Fibroblast of lung (primary cell): Measurements from ENCODE around the gene FETUB. TPM values are rescaled to one million over a fixed set of nuclear protein-coding genes. Genes with fewer than 3 reads are reported as not detected.

Experiments used
- DNase-seq, 2 donors: peaks; one replicate each; pipeline versions ENCODE4 v3.0.0 to v3.0.0-alpha.2; 2010; ENCODE audit warnings: low read depth in 2 of 2
- H2AFZ ChIP-seq: 2 replicates; pipeline ENCODE4 v1.5.1; 2012; ENCODE audit warnings: low read length, control low read depth, inconsistent platforms
- H3K27ac ChIP-seq: 2 replicates; pipeline ENCODE4 v1.5.1; 2011; ENCODE audit warnings: low read length, control low read depth; ENCODE audit not compliant: insufficient read depth
- H3K27me3 ChIP-seq: 2 replicates; pipeline ENCODE4 v1.5.1; 2011; ENCODE audit warnings: mild to moderate bottlenecking, low read length; ENCODE audit not compliant: control insufficient read depth, insufficient read depth
- H3K36me3 ChIP-seq: 2 replicates; pipeline ENCODE4 v1.5.1; 2011; ENCODE audit warnings: low read length; ENCODE audit not compliant: control insufficient read depth, insufficient read depth
- H3K4me1 ChIP-seq: 2 replicates; pipeline ENCODE4 v1.5.1; 2011; ENCODE audit warnings: low read length; ENCODE audit not compliant: control insufficient read depth, insufficient read depth; ENCODE audit errors: extremely low read depth
- H3K4me2 ChIP-seq: 2 replicates; pipeline ENCODE4 v1.5.1; 2011; ENCODE audit warnings: low read length, control low read depth; ENCODE audit not compliant: insufficient read depth; ENCODE audit errors: extremely low read depth
- H3K4me3 ChIP-seq, 4 experiments: fragments of 200-600 bp in 1 of 4; sonication (generic) in 1 of 4; replicated peaks in 1 of 4; 2 replicates each; pipeline ENCODE4 v1.5.1; 2011 to 2016; ENCODE audit warnings: low read length in 4 of 4, low read depth in 3 of 4, mild to moderate bottlenecking in 3 of 4, control low read depth in 2 of 4, inconsistent platforms in 1 of 4, mixed read lengths in 1 of 4; ENCODE audit not compliant: insufficient read depth in 1 of 4; ENCODE audit errors: control extremely low read depth in 1 of 4
- H3K79me2 ChIP-seq: 2 replicates; pipeline ENCODE4 v1.5.1; 2012; ENCODE audit warnings: mild to moderate bottlenecking, low read length, inconsistent platforms; ENCODE audit not compliant: control insufficient read depth, insufficient read depth
- H3K9ac ChIP-seq: 2 replicates; pipeline ENCODE4 v1.5.1; 2011; ENCODE audit warnings: mild to moderate bottlenecking, low read length, control low read depth; ENCODE audit not compliant: insufficient read depth
- H3K9me3 ChIP-seq: 2 replicates; pipeline ENCODE4 v1.5.1; 2012; ENCODE audit warnings: low read depth, low read length; ENCODE audit not compliant: control insufficient read depth, insufficient read depth
- H4K20me1 ChIP-seq: 2 replicates; pipeline ENCODE4 v1.5.1; 2011; ENCODE audit warnings: low read length; ENCODE audit not compliant: control insufficient read depth, insufficient read depth; ENCODE audit errors: extremely low read depth
- EZH2 ChIP-seq: IDR thresholded peaks from 2 replicates; pipeline ENCODE4 v1.5.1; 2012; ENCODE audit warnings: low read length, control low read depth, mild to moderate bottlenecking; ENCODE audit errors: missing control alignments
- polyA plus RNA-seq, 2 donors: library from polyadenylated mRNA; depleted of rRNA in 1 of 2; stranded (reverse) in 1 of 2; unstranded in 1 of 2; fragments of >200 nt; gene quantifications; 2 replicates each; pipeline ENCODE4 v1.2.1, GENCODE V29; 2011 to 2012; ENCODE audit warnings: missing spikeins in 1 of 2
- total RNA-seq: library from RNA; depleted of rRNA; stranded (reverse); fragments of >200 nt; gene quantifications from 2 replicates; pipeline ENCODE4 v1.2.1, GENCODE V29; 2014
- TF ChIP-seq, protein P1 (sequence below), 2 donors: IDR thresholded peaks in 1 of 2; conservative IDR thresholded peaks in 1 of 2; 1 replicate in 1 of 2; 2 replicates in 1 of 2; pipeline ENCODE4 v1.5.1; 2011 to 2012; ENCODE audit warnings: low read length in 2 of 2, control low read depth in 1 of 2, inconsistent platforms in 1 of 2, low read depth in 1 of 2, mild to moderate bottlenecking in 1 of 2

The FETUB gene
- total and polyA plus RNA-seq, 2 donors (not counting 1 experiment from before 2014, with no cell fraction given): not detected

DNA sequence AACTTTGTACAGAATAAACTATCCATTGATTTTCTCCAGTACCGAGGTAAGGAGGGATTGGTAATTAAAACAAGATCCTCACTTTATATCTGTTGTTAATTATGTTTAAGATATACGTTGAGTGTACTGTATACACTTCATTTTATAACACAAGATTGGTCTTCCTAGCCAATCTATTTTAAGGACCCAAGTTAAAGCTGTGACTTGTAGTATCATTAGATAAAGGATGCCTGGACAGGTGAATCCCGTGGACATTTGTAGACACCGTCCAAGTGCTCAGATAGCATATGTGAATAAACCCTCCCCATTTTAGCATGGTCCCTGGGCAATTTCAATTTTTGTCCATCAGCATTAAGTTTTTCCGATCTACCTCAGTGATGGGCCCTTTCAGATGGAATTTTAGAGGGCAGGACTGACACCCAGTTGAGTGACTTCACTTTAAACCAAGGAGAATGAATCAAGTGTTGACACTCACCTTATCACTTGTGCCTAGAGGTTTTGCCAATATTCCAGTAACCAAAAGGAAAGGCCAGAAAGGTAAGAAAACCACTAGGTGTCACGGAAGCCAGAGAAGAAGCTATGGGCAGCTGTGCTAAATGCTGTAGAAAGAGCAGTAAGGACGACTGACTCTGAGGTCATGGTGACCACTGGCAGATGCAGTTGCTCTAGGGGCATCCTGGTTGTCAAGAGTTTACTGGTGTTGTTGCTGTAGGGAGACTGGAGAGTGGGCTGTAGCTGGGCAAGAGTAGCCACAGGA, 18.1 kb upstream of the FETUB start:
- TF ChIP-seq EZH2: no peak
- TF ChIP-seq, protein P1, sequence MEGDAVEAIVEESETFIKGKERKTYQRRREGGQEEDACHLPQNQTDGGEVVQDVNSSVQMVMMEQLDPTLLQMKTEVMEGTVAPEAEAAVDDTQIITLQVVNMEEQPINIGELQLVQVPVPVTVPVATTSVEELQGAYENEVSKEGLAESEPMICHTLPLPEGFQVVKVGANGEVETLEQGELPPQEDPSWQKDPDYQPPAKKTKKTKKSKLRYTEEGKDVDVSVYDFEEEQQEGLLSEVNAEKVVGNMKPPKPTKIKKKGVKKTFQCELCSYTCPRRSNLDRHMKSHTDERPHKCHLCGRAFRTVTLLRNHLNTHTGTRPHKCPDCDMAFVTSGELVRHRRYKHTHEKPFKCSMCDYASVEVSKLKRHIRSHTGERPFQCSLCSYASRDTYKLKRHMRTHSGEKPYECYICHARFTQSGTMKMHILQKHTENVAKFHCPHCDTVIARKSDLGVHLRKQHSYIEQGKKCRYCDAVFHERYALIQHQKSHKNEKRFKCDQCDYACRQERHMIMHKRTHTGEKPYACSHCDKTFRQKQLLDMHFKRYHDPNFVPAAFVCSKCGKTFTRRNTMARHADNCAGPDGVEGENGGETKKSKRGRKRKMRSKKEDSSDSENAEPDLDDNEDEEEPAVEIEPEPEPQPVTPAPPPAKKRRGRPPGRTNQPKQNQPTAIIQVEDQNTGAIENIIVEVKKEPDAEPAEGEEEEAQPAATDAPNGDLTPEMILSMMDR (conservative IDR thresholded peaks at IDR 0.05 in 1 of 2, IDR thresholded peaks at IDR 0.05 in 1 of 2; ENCODE audit: low read depth in 1 of 2, low read length in 2 of 2): no peak
- Histone ChIP-seq H3K4me2 (no peak overlapping the region), H2AFZ (no peak overlapping the region), H3K4me1 (no peaks in the 10 kb centered on the region), H3K4me3 (no peak overlapping the region), H3K36me3 (no peaks in the 10 kb centered on the region), H3K9ac (no peak overlapping the region), H4K20me1 (no peaks in the 10 kb centered on the region), H3K79me2 (no peaks in the 10 kb centered on the region), H3K27me3 (peaks cover 5% of the 10 kb centered on the region), H3K9me3 (no peaks in the 10 kb centered on the region), H3K27ac (no peak overlapping the region)
- DNase-seq: no peak

DNA sequence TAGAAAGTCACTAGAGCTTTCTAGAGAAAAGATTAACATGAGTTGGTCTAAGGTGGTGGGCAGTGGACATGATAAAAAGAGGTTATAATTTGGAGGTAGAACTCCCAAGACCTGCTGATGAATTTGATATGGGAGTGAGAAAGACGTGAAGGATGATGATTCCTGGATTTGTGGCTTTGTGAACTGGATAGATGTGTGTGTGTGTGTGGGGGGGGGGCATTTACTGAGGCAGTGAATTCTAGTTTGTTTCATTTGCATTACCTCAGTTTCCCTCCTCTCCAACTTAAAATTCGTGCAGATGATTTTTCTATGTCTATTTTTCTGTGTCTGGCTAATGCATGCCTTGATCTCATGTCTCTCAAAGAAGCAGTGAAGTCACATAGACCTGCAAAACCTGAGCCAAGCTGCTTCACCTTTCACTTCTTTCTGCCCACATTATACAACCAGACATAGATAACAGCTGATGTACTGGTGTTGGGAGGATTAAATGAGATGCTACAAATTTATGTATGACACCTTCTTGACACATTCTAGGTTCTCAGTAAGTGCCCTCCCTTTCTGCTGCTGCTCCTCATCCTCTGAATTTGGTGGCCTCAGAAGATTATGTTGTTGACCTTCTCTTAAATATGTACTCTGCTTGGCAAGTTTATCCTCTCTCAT, 17.4 kb upstream of the FETUB start:
- Histone ChIP-seq H3K4me1 (no peaks in the 10 kb centered on the region), H3K9ac (no peak overlapping the region), H3K4me2 (no peak overlapping the region), H3K36me3 (no peaks in the 10 kb centered on the region), H3K27ac (no peak overlapping the region), H3K79me2 (no peaks in the 10 kb centered on the region), H3K4me3 (no peak overlapping the region), H4K20me1 (no peaks in the 10 kb centered on the region), H3K27me3 (peaks cover 5% of the 10 kb centered on the region), H3K9me3 (no peaks in the 10 kb centered on the region), H2AFZ (no peak overlapping the region)
- no peak for DNase-seq
- TF ChIP-seq, protein P1 (conservative IDR thresholded peaks at IDR 0.05 in 1 of 2, IDR thresholded peaks at IDR 0.05 in 1 of 2; ENCODE audit: low read depth in 1 of 2, low read length in 2 of 2): no peak
- no peak for TF ChIP-seq EZH2

DNA sequence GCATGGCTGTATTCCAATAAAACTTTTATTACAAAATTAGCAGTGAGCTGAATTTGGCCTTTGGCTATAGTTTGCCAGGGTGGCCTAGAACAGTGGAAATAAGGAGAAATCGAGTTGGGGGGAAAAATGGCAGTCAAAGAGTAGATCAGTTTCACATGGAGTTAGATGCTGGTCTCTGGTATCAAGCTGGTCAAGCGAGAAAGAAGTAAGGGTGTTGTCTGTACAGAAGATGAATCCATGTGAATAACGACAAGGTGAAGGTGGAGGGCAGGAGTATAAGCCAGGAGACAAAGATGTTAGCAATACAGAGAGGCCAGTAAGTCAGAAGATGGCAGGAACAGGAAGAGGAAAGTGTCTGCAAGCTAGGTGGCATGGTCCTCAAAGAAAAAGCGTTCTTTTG, 15.6 kb upstream of the FETUB start:
- no peak overlapping the region for H3K27ac ChIP-seq
- H3K27me3 ChIP-seq: peaks cover 5% of the 10 kb centered on the region
- no peaks in the 10 kb centered on the region for H3K4me1 ChIP-seq
- H3K9ac ChIP-seq: no peak overlapping the region
- H3K4me2 ChIP-seq: no peak overlapping the region
- no peak for TF ChIP-seq EZH2
- TF ChIP-seq, protein P1 (conservative IDR thresholded peaks at IDR 0.05 in 1 of 2, IDR thresholded peaks at IDR 0.05 in 1 of 2; ENCODE audit: low read depth in 1 of 2, low read length in 2 of 2): no peak
- no peaks in the 10 kb centered on the region for H3K36me3 ChIP-seq
- H3K4me3 ChIP-seq: no peak overlapping the region
- H3K9me3 ChIP-seq: no peaks in the 10 kb centered on the region
- DNase-seq: no peak
- H4K20me1 ChIP-seq: no peaks in the 10 kb centered on the region
- H2AFZ ChIP-seq: no peak overlapping the region
- no peaks in the 10 kb centered on the region for H3K79me2 ChIP-seq
